Measurements from ENCODE around the gene BCL2.

Gene BCL2

DNA sequence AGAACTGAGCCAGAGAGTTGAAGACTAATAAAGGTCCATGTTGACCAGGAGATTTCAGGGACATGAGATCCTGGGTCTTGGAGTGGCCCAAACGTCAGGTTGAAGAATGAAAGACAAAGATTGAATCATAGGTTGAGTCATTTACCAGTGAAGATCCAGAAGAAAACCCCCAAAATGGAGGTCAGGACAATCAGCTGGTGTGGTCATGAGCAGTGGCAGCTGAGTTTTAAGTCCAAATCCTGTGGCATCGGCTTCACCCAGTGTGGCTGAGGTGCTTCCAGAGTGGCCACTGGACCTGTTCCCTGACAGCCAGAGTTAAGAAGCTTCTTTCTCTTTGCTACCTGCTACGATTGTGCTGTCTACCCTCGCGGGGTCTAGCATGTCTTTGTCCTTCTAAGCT lies 234.0 kb downstream of the BCL2 start:
- Histone ChIP-seq H3K9ac (ENCODE audit: low read length) (no peak overlapping the region), H3K27me3 (ENCODE audit: control insufficient read depth in 1 of 2, insufficient read depth in 2 of 2, low read length in 2 of 2) (no peaks in the 10 kb centered on the region), H3K4me3 (ENCODE audit: low read depth in 1 of 2, low read length in 2 of 2) (no peak overlapping the region), H3K27ac (ENCODE audit: low read depth, low read length) (no peak overlapping the region), H3K36me3 (ENCODE audit: insufficient read depth, low read length) (no peaks in the 10 kb centered on the region), H3K9me3 (ENCODE audit: low read length) (no peaks in the 10 kb centered on the region), H3K4me1 (ENCODE audit: insufficient read depth, low read length) (peaks cover 15% of the 10 kb centered on the region)

DNA sequence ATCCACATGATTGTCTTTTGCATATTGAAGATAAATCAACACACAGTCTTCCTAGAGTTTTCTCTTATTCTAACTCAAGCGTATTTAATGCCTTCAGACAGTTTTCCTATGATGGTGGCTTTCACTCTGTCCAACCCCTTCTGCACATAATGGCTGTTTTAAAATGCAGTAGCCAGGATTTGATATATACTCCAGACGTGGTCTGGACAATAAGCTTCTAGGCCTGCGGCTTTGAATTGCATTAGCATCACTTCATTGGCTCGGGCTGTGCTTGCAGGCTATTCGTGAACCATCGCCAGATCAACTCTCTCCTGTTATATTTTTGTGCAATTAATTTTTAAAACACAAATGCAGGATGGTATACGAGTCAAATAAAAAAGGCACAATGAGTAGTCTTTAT lies 235.3 kb downstream of the BCL2 start:
- no peak overlapping the region for H3K9ac ChIP-seq (ENCODE audit: low read length)
- H3K27me3 ChIP-seq (ENCODE audit: control insufficient read depth in 1 of 2, insufficient read depth in 2 of 2, low read length in 2 of 2) = no peaks in the 10 kb centered on the region
- no peaks in the 10 kb centered on the region for H3K36me3 ChIP-seq (ENCODE audit: insufficient read depth, low read length)

DNA sequence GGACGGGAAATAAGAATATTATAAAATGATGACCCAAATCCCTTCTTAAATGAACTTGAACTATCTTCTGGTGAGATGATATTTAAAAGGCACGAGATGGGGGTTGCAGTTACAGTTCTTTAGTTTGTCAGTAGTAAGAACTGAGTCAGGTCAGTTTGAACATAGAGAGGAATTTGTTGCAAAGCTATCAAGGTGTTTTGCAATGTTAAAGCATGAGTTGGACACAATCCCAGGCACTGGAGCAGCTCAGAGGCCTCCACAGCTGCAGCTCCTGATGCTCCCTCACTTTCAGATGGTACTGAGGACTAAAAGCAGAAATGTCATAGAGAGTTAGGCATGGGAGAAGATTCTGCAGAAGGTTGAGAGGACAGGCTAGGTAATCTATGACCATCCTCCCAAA lies 236.0 kb downstream of the BCL2 start:
- Histone ChIP-seq H3K36me3 (ENCODE audit: insufficient read depth, low read length) (no peaks in the 10 kb centered on the region), H3K4me1 (ENCODE audit: insufficient read depth, low read length) (no peaks in the 10 kb centered on the region), H3K9ac (ENCODE audit: low read length) (no peak overlapping the region), H3K4me3 (ENCODE audit: low read depth in 1 of 2, low read length in 2 of 2) (no peak overlapping the region), H3K27ac (ENCODE audit: low read depth, low read length) (no peak overlapping the region), H3K9me3 (ENCODE audit: low read length) (no peaks in the 10 kb centered on the region), H3K27me3 (ENCODE audit: control insufficient read depth in 1 of 2, insufficient read depth in 2 of 2, low read length in 2 of 2) (no peaks in the 10 kb centered on the region)

More for the DNA sequence above, 235.3 kb downstream of the BCL2 start:
- Histone ChIP-seq H3K27ac (ENCODE audit: low read depth, low read length) (no peak overlapping the region), H3K4me1 (ENCODE audit: insufficient read depth, low read length) (peaks cover 1% of the 10 kb centered on the region), H3K4me3 (ENCODE audit: low read depth in 1 of 2, low read length in 2 of 2) (no peak overlapping the region), H3K9me3 (ENCODE audit: low read length) (no peaks in the 10 kb centered on the region)

DNA sequence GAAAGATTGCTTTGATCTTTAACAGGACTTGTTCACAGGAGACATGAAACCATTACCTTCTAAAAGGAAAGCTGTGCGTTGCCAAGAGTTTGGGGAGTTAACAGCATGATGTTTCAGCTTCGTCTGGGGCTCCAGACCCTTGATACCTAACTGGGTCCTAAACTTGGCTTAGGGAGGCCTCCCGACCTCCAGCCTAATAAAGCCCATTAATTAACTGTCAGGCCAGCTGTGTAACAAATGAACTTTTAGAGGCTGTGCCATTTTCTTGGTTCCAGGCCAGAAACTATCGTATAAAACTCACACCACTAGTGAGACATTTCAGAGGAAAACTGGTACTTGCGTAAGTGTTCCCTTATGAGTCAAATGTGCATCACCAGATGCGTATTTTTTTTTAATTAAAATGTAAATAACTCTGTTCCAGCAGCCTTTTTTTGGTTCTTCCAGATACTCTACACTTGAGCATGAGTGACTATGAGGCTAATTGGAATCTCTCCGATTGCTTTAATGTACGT lies 236.5 kb downstream of the BCL2 start:
- Histone ChIP-seq H3K27ac (ENCODE audit: low read depth, low read length) (no peak overlapping the region), H3K27me3 (ENCODE audit: control insufficient read depth in 1 of 2, insufficient read depth in 2 of 2, low read length in 2 of 2) (no peaks in the 10 kb centered on the region)

DNA sequence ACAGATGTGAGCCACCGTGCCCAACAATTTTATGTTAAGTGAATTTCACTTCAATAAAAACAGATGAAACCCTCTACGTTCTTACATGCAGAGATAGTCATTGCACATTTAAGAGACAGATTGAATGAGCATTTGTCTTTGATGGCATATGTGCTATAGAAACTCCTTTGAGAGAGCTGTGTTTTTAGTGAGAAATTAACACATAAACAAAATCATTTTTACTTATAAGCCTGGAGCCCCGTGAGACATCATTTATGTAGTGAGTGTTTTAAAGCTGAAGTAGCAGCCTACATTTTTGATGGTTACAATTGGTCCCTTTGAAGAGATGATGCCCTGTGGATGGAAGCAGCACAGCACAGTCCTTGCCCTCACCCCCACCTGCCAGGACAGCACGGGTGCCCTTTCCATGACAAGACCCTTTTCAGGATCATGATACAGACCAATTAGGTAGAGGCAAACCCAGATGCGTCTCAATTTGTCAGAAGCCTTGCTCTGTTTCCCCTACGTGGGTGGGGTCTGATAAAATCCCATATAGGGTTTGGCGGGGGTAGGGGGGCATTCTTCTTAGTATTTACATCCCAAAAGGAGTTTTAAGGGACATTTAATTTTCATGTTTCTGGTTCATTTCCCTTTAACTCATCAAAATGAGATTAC lies 237.1 kb downstream of the BCL2 start:
- Histone ChIP-seq H3K27me3 (ENCODE audit: control insufficient read depth in 1 of 2, insufficient read depth in 2 of 2, low read length in 2 of 2) (no peaks in the 10 kb centered on the region), H3K9ac (ENCODE audit: low read length) (no peak overlapping the region), H3K9me3 (ENCODE audit: low read length) (no peaks in the 10 kb centered on the region), H3K36me3 (ENCODE audit: insufficient read depth, low read length) (no peaks in the 10 kb centered on the region), H3K27ac (ENCODE audit: low read depth, low read length) (no peak overlapping the region), H3K4me1 (ENCODE audit: insufficient read depth, low read length) (no peaks in the 10 kb centered on the region), H3K4me3 (ENCODE audit: low read depth in 1 of 2, low read length in 2 of 2) (no peak overlapping the region)

More for the DNA sequence above, 236.5 kb downstream of the BCL2 start:
- Histone ChIP-seq H3K4me3 (ENCODE audit: low read depth in 1 of 2, low read length in 2 of 2) (no peak overlapping the region), H3K36me3 (ENCODE audit: insufficient read depth, low read length) (no peaks in the 10 kb centered on the region), H3K4me1 (ENCODE audit: insufficient read depth, low read length) (no peaks in the 10 kb centered on the region), H3K9me3 (ENCODE audit: low read length) (no peaks in the 10 kb centered on the region), H3K9ac (ENCODE audit: low read length) (no peak overlapping the region)

DNA sequence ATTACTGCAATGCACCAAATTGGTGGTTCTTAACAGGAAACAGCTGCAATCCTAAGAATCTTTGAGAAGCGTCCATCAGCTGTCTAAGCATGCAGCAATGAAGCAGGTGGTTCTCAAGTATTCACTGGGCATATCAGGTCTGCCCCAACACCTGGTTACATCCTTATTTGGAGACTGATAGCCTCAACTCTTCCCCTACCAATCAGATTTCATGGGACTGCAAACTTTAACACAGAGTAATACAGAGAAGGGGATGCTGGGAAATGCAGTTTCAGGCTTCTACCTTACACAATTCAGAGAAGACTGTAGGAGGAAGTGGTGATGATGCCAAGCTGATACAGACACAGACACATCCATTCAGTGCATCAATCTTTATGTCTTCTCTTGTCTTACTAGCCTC lies 240.5 kb downstream of the BCL2 start:
- no peak overlapping the region for H3K9ac ChIP-seq (ENCODE audit: low read length)
- H3K27me3 ChIP-seq (ENCODE audit: control insufficient read depth in 1 of 2, insufficient read depth in 2 of 2, low read length in 2 of 2) = no peaks in the 10 kb centered on the region
- no peak overlapping the region for H3K4me3 ChIP-seq (ENCODE audit: low read depth in 1 of 2, low read length in 2 of 2)
- H3K36me3 ChIP-seq (ENCODE audit: insufficient read depth, low read length) = no peaks in the 10 kb centered on the region
- H3K4me1 ChIP-seq (ENCODE audit: insufficient read depth, low read length) = no peaks in the 10 kb centered on the region
- no peaks in the 10 kb centered on the region for H3K9me3 ChIP-seq (ENCODE audit: low read length)
- H3K27ac ChIP-seq (ENCODE audit: low read depth, low read length) = no peak overlapping the region

DNA sequence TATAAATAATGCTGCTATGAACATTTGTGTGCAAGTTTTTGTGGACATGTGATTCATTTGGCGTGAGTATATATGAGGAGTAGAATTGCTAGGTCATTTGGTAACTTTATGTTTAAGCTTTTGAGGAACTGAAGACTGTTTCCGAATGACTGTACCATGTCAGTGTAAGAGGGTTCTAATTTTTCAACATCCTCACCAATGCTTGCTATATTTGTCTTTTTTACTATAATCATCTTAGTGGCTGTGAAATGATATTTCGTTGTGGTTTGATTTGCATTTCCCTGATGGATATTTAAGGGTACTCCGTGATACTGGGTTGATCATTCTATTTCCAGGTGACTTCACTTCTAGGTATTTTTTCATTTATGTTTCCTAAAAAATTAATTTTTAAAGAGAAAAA lies 241.1 kb downstream of the BCL2 start:
- Histone ChIP-seq H3K36me3 (ENCODE audit: insufficient read depth, low read length) (no peaks in the 10 kb centered on the region), H3K27ac (ENCODE audit: low read depth, low read length) (no peak overlapping the region), H3K9me3 (ENCODE audit: low read length) (no peaks in the 10 kb centered on the region), H3K9ac (ENCODE audit: low read length) (no peak overlapping the region), H3K4me1 (ENCODE audit: insufficient read depth, low read length) (no peaks in the 10 kb centered on the region), H3K27me3 (ENCODE audit: control insufficient read depth in 1 of 2, insufficient read depth in 2 of 2, low read length in 2 of 2) (no peaks in the 10 kb centered on the region), H3K4me3 (ENCODE audit: low read depth in 1 of 2, low read length in 2 of 2) (no peak overlapping the region)

DNA sequence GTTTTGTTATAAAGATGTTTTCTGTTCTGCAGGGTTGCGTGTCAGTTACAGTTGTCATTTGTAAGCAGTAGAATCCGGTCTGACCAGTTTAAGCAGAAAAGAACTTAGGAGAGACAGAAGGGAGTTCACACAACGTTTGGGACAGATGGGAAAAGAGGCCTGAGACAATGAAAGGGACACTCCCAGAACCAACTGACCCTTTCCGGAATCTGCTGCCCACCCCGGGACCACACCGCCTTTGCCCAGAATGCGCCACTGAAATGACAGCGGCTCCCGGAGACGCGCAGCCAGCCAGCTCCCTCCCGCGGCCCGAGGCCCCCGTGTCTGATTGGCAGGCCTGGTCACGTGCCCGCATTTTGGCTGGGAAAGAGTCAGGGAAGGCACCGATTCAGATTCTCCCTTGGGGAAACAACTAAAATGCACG lies 244.6 kb downstream of the BCL2 start:
- H3K4me3 ChIP-seq (ENCODE audit: low read depth in 1 of 2, low read length in 2 of 2) = peak overlapping the region; percentile 11 to 45
- H3K4me1 ChIP-seq (ENCODE audit: insufficient read depth, low read length) = no peaks in the 10 kb centered on the region
- H3K27ac ChIP-seq (ENCODE audit: low read depth, low read length) = no peak overlapping the region
- no peaks in the 10 kb centered on the region for H3K27me3 ChIP-seq (ENCODE audit: control insufficient read depth in 1 of 2, insufficient read depth in 2 of 2, low read length in 2 of 2)
- H3K9ac ChIP-seq (ENCODE audit: low read length) = peak overlapping the region; percentile 2
- H3K36me3 ChIP-seq (ENCODE audit: insufficient read depth, low read length) = no peaks in the 10 kb centered on the region
- H3K9me3 ChIP-seq (ENCODE audit: low read length) = no peaks in the 10 kb centered on the region

DNA sequence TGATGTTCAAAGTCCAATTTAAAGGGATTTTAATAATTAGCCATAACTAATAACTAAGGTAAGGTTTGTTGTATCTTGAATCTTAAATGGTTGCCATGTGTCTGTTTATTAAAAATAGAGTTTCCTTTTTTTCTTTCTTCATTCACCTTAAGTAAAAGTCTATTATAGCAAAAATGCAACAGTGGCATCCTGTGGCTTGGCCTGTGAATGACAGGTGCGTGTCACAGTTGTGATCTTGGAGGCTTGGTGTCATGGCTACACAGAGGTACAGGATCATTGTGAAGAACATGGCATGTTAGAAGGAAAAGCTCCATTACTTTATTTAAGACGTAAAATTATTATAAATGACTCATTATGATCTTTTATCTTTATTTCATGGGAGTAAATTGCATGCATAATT lies 246.1 kb downstream of the BCL2 start:
- H3K27me3 ChIP-seq (ENCODE audit: control insufficient read depth in 1 of 2, insufficient read depth in 2 of 2, low read length in 2 of 2) = no peaks in the 10 kb centered on the region
- H3K9ac ChIP-seq (ENCODE audit: low read length) = no peak overlapping the region
- no peaks in the 10 kb centered on the region for H3K36me3 ChIP-seq (ENCODE audit: insufficient read depth, low read length)
- no peaks in the 10 kb centered on the region for H3K4me1 ChIP-seq (ENCODE audit: insufficient read depth, low read length)
- H3K27ac ChIP-seq (ENCODE audit: low read depth, low read length) = no peak overlapping the region
- H3K4me3 ChIP-seq (ENCODE audit: low read depth in 1 of 2, low read length in 2 of 2) = no peak overlapping the region
- no peaks in the 10 kb centered on the region for H3K9me3 ChIP-seq (ENCODE audit: low read length)

Data from muscle layer of colon (tissue), 2 donors.